Mesothelial cell of epicardium (in vitro differentiated cells): ENCODE results near the gene FMNL2. TPM values are rescaled to one million over a fixed set of nuclear protein-coding genes. Genes with fewer than 3 reads are reported as not detected.
A peak's percentile ranks its signal among the peaks of the same experiment; 100 is the strongest.

Experiments used
- DNase-seq, 2 experiments: peaks; one replicate each; pipeline ENCODE4 v3.0.0; 2021; ENCODE audit warnings: low spot score in 2 of 2; ENCODE audit not compliant: unreplicated experiment in 2 of 2
- H3K27ac Mint-ChIP-seq: 2 replicates; pipeline ENCODE4 v1.8.0; 2021; ENCODE audit warnings: mixed read lengths
- H3K27me3 Mint-ChIP-seq: 2 replicates; pipeline ENCODE4 v1.8.0; 2021; ENCODE audit warnings: low read depth, mixed read lengths
- H3K36me3 Mint-ChIP-seq: 2 replicates; pipeline ENCODE4 v1.8.0; 2021; ENCODE audit warnings: mixed read lengths
- H3K4me1 Mint-ChIP-seq: 2 replicates; pipeline ENCODE4 v1.8.0; 2021; ENCODE audit warnings: mixed read lengths
- H3K4me3 Mint-ChIP-seq: 2 replicates; pipeline ENCODE4 v1.8.0; 2021; ENCODE audit warnings: mild to moderate bottlenecking, moderate library complexity, mixed read lengths
- H3K9me3 Mint-ChIP-seq: 2 replicates; pipeline ENCODE4 v1.8.0; 2021; ENCODE audit warnings: mixed read lengths
- total RNA-seq: library from RNA; stranded (reverse); gene quantifications from 3 replicates; pipeline ENCODE4 v1.2.1, GENCODE V29; 2021
- TF ChIP-seq, protein P1 (sequence below): fragments of 200-600 bp; sonication (generic); IDR thresholded peaks from one replicate; pipeline ENCODE4 v1.5.0; 2021; ENCODE audit warnings: antibody characterized with exemption; ENCODE audit not compliant: unreplicated experiment

FMNL2 gene
- total RNA-seq, 1 donor from 2014 or later, result 52.6 TPM

DNA sequence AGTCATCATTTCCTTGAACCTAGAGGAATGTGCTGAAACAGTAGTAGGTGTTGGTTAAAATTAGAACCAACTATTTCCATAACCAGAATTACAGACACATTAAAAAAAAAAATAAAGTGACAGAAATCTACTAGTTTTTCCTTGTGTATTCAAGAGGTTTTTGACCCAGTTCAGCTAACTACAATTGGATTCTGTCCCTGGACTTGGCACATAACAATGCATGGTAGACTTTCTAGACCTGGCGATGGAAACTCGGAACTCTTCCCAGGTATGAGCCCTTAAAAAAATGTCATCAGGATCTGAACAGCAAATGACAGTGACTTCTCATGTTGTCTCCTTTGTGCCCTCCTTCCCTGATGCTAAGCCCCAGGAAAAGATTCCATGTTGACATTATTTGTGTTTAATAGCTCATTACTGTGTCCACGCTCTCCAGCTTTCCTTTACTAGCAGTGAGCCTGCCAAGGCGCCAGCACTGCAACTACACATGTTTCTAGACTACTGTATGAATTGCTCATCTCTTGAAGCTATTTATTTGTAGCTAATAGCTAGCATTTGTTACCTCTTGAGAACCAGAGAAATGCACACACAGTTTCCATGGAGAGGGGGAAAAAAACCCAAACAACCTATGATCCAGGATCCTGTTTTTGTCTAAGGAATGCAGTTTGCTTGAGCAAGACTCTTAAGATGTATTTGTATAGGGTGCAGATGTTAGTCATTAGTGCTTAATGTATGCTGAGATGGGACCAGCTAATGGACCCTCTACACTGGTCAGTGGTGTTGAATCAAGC, 148.5 kb downstream of the FMNL2 start:
- DNase-seq, result no peak
- no peaks in the 10 kb centered on the region for H3K27me3 Mint-ChIP-seq
- H3K9me3 Mint-ChIP-seq, result no peaks in the 10 kb centered on the region
- TF ChIP-seq, protein P1, sequence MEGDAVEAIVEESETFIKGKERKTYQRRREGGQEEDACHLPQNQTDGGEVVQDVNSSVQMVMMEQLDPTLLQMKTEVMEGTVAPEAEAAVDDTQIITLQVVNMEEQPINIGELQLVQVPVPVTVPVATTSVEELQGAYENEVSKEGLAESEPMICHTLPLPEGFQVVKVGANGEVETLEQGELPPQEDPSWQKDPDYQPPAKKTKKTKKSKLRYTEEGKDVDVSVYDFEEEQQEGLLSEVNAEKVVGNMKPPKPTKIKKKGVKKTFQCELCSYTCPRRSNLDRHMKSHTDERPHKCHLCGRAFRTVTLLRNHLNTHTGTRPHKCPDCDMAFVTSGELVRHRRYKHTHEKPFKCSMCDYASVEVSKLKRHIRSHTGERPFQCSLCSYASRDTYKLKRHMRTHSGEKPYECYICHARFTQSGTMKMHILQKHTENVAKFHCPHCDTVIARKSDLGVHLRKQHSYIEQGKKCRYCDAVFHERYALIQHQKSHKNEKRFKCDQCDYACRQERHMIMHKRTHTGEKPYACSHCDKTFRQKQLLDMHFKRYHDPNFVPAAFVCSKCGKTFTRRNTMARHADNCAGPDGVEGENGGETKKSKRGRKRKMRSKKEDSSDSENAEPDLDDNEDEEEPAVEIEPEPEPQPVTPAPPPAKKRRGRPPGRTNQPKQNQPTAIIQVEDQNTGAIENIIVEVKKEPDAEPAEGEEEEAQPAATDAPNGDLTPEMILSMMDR, result no peak
- H3K27ac Mint-ChIP-seq, result no peak overlapping the region
- no peak overlapping the region for H3K4me3 Mint-ChIP-seq
- H3K36me3 Mint-ChIP-seq, result no peaks in the 10 kb centered on the region
- H3K4me1 Mint-ChIP-seq, result peaks cover 25% of the 10 kb centered on the region

DNA sequence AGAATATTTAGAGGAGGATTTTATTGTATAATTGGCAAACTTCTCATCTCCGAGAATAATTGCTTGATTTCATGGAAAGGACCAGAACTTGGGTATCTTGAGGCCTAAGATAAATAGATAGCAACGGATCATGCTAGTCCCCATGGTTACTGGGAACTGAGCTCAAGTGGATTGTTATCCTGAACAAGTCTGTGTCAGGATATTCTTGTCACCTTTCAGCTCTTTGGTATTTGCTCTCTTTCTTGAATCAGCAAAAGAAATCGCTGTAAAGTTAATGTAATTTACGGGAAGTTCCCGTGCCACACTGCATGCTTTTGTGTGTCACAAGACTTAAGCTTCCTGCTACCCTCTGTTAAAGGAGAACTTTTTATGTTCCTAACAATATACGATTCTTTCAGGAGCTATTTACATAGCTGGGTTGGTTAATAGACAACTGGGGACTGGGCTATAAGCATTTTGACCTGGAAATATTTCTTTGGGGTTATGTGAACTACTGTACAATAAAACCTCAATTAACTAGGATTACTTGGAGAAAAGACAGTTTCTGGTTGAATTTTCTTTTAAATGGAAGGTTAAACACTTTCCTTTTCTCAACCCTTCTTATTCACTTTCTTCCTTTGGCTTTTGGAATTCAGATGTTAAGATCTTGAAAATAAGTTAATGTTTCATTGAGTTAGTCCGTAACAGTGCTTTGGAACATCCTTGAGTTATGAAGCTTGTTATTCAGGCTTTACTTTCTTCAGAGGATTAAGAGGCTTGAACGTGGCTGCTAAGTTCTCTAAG, 151.2 kb downstream of the FMNL2 start:
- Mint-ChIP-seq H3K36me3 (no peaks in the 10 kb centered on the region), H3K27ac (peak overlapping the region; percentile 67), H3K4me1 (peaks cover 31% of the 10 kb centered on the region), H3K4me3 (no peak overlapping the region), H3K9me3 (no peaks in the 10 kb centered on the region), H3K27me3 (no peaks in the 10 kb centered on the region)
- TF ChIP-seq, protein P1, result no peak
- DNase-seq, result no peak

DNA sequence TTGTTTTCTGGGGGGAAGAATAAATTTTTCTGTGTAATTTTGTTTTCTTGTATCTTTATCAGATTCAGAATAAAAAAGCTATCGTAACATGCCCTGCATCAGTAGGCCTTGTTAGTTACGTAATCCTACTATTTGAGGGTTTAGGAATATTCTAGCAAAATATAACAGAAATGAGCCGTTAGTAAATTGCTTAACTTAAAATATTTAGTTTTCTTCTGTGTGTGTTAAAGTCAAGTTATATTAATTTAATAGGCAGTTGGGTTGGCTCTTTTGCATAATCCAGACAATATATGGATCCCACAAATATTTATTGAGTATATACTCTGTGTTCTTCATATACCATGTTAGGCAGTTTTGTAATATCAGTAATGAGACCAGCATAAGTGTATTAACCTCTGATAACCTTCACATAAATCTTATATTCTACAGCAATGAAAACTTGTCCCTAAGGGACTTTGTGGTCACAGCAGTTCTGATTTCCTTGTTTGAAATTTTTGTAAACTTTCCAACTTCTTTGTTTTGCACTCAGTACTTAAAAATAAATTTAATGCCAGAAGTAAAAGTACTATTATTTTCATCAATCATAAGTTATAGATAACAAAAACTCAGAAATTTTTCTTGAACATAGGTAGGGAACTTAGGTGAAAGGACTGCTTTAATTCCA, 151.9 kb downstream of the FMNL2 start:
- H3K27me3 Mint-ChIP-seq, result no peaks in the 10 kb centered on the region
- no peak overlapping the region for H3K4me3 Mint-ChIP-seq
- no peaks in the 10 kb centered on the region for H3K9me3 Mint-ChIP-seq
- TF ChIP-seq, protein P1, result no peak
- H3K27ac Mint-ChIP-seq, result peak overlapping the region; percentile 67
- DNase-seq, result no peak
- no peaks in the 10 kb centered on the region for H3K36me3 Mint-ChIP-seq
- H3K4me1 Mint-ChIP-seq, result peaks cover 28% of the 10 kb centered on the region

GRCh38 chr2:152488075-152488474, 153.1 kb downstream of the FMNL2 start:
- H3K36me3 Mint-ChIP-seq, result no peaks in the 10 kb centered on the region
- H3K9me3 Mint-ChIP-seq, result no peaks in the 10 kb centered on the region
- no peak overlapping the region for H3K27ac Mint-ChIP-seq
- no peaks in the 10 kb centered on the region for H3K27me3 Mint-ChIP-seq
- DNase-seq, result no peak
- TF ChIP-seq, protein P1, result no peak
- H3K4me1 Mint-ChIP-seq, result peaks cover 36% of the 10 kb centered on the region
- no peak overlapping the region for H3K4me3 Mint-ChIP-seq

- Mint-ChIP-seq H3K4me1 (peaks cover 48% of the 10 kb centered on the region), H3K27ac (peak overlapping the region; percentile 5), H3K9me3 (no peaks in the 10 kb centered on the region), H3K36me3 (no peaks in the 10 kb centered on the region), H3K27me3 (no peaks in the 10 kb centered on the region), H3K4me3 (no peak overlapping the region)
- TF ChIP-seq, protein P1, result no peak
- no peak for DNase-seq
Measured at GRCh38 chr2:152489364-152489763, 154.4 kb downstream of the FMNL2 start.
